HEK293T (cell line): ENCODE measurements around the gene NRDE2.
"Not testable (repeated sequence)": the region's sequence is repeated elsewhere in the genome, so short reads cannot be mapped to it uniquely, and the experiment has no call there.

ENCODE experiments used
- CTCF ChIA-PET: fragments of 350-600 bp; formaldehyde crosslinking; extraction: SDS; loops from one replicate; lab custom pipeline; 2021; ENCODE audit warnings: antibody characterized with exemption, inconsistent platforms; lab: Yijun Ruan, JAX
- POLR2A ChIA-PET: fragments of 350-600 bp; formaldehyde crosslinking; extraction: SDS; loops from one replicate; lab custom pipeline; 2020; ENCODE audit warnings: antibody characterized with exemption, inconsistent platforms; lab: Yijun Ruan, JAX
- DNase-seq: peaks from one replicate; pipeline ENCODE4 v3.0.0; 2012; ENCODE audit warnings: mixed read lengths; ENCODE audit errors: extremely low spot score
- ARNT ChIP-seq: fragments of 450-650 bp; IDR thresholded peaks from 2 replicates; pipeline ENCODE4 v1.6.1; 2017; ENCODE audit warnings: mild to moderate bottlenecking
- BHLHE40 ChIP-seq: fragments of 450-650 bp; IDR thresholded peaks from 2 replicates; pipeline ENCODE4 v1.6.1; 2016; ENCODE audit warnings: mild to moderate bottlenecking, moderate library complexity, borderline replicate concordance
- CTBP1 ChIP-seq: fragments of 450-650 bp; IDR thresholded peaks from 2 replicates; pipeline ENCODE4 v1.6.1; 2016; ENCODE audit warnings: borderline replicate concordance
- ELF4 ChIP-seq: fragments of 450-650 bp; IDR thresholded peaks from 2 replicates; pipeline ENCODE4 v1.6.1; 2017; ENCODE audit warnings: antibody characterized with exemption
- FOXA1 ChIP-seq: fragments of 450-650 bp; IDR thresholded peaks from 2 replicates; pipeline ENCODE4 v1.6.1; 2016; ENCODE audit warnings: mild to moderate bottlenecking
- FOXK2 ChIP-seq: fragments of 450-650 bp; IDR thresholded peaks from 2 replicates; pipeline ENCODE4 v1.6.1; 2016; ENCODE audit warnings: mild to moderate bottlenecking
- FOXM1 ChIP-seq: fragments of 450-650 bp; IDR thresholded peaks from 2 replicates; pipeline ENCODE4 v1.6.1; 2017; ENCODE audit warnings: mild to moderate bottlenecking, borderline replicate concordance
- HDGF ChIP-seq: fragments of 450-650 bp; IDR thresholded peaks from 2 replicates; pipeline ENCODE4 v1.6.1; 2017; ENCODE audit warnings: antibody characterized with exemption, borderline replicate concordance
- L3MBTL2 ChIP-seq: fragments of 450-650 bp; conservative IDR thresholded peaks from 2 replicates; pipeline ENCODE4 v1.6.1; 2016; ENCODE audit warnings: mild to moderate bottlenecking
- LEF1 ChIP-seq: fragments of 450-650 bp; IDR thresholded peaks from 2 replicates; pipeline ENCODE4 v1.6.1; 2017; ENCODE audit warnings: mild to moderate bottlenecking, borderline replicate concordance
- NFRKB ChIP-seq: fragments of 450-650 bp; IDR thresholded peaks from 2 replicates; pipeline ENCODE4 v1.6.1; 2016; ENCODE audit warnings: mild to moderate bottlenecking, moderate library complexity
- PKNOX1 ChIP-seq: fragments of 450-650 bp; IDR thresholded peaks from 2 replicates; pipeline ENCODE4 v1.6.1; 2016
- SP1 ChIP-seq: fragments of 450-650 bp; IDR thresholded peaks from 2 replicates; pipeline ENCODE4 v1.6.1; 2017
- SUZ12 ChIP-seq: fragments of 450-650 bp; IDR thresholded peaks from 2 replicates; pipeline ENCODE4 v1.6.1; 2016; ENCODE audit warnings: mild to moderate bottlenecking
- TARDBP ChIP-seq: fragments of 450-650 bp; IDR thresholded peaks from 2 replicates; pipeline ENCODE4 v1.6.1; 2016
- ZNF384 ChIP-seq: fragments of 450-650 bp; IDR thresholded peaks from 2 replicates; pipeline ENCODE4 v1.6.1; 2016

The NRDE2 gene

GRCh38 chr14:90342327-90342726 is 10.6 kb upstream of the NRDE2 start:
- POLR2A ChIA-PET = no interaction called here
- no peak for TF ChIP-seq L3MBTL2
- no peak for TF ChIP-seq ZNF384
- TF ChIP-seq SP1 = no peak
- no peak for TF ChIP-seq ELF4
- no peak for TF ChIP-seq FOXM1
- TF ChIP-seq TARDBP = no peak
- TF ChIP-seq CTBP1 = no peak
- TF ChIP-seq NFRKB = no peak
- no peak for TF ChIP-seq BHLHE40
- no peak for TF ChIP-seq ARNT
- no peak for TF ChIP-seq SUZ12
- TF ChIP-seq FOXK2 = no peak
- no peak for TF ChIP-seq HDGF
- TF ChIP-seq LEF1 = no peak
- no peak for TF ChIP-seq FOXA1
- TF ChIP-seq PKNOX1 = no peak
- CTCF ChIA-PET = no interaction called here
- no peak for DNase-seq

- TF ChIP-seq SP1 (no peak), FOXA1 (no peak), BHLHE40 (no peak), FOXM1 (no peak), L3MBTL2 (no peak), FOXK2 (no peak), SUZ12 (no peak), ZNF384 (no peak), HDGF (no peak), NFRKB (no peak), CTBP1 (no peak), TARDBP (no peak), LEF1 (no peak), ELF4 (no peak), ARNT (no peak), PKNOX1 (no peak)
- POLR2A ChIA-PET = no interaction called here
- no peak for DNase-seq
- CTCF ChIA-PET = no interaction called here
Observed at GRCh38 chr14:90341784-90342183, 10.0 kb upstream of the NRDE2 start.

DNA sequence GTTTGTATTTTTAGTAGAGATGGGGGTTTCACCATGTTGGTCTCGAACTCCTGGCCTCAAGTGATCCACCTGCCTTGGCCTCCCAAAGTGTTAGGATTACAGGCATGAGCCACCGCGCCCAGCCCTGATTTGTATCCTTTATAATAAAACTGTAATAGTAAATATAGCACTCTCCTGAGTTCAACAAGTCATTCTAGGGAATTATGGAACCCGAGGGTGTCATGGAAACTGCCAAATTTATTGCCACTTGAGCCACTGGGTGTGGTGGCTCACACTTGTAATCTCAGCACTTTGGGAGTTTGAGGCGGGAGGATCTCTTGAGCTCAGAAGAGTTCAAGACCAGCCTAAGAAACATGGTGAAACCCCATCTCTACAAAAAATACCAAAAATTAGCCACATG is 9.5 kb upstream of the NRDE2 start:
- DNase-seq, POLR2A ChIA-PET, CTCF ChIA-PET: not testable (repeated sequence)
- peak; percentile 40; the same call in 1 of the 2 replicates for TF ChIP-seq PKNOX1

- no peak for DNase-seq
- TF ChIP-seq CTBP1 (no peak), LEF1 (no peak), ZNF384 (no peak), NFRKB (no peak), SUZ12 (no peak), TARDBP (no peak)
- POLR2A ChIA-PET = no interaction called here
- CTCF ChIA-PET = interaction anchor here (0.6 kb wide), 1 partner anchor 42 kb away, joined by 3 read pairs; no protein-coding TSS in a partner anchor
Observed at GRCh38 chr14:90336985-90337384, 5.2 kb upstream of the NRDE2 start.

GRCh38 chr14:90336401-90336800 is 4.7 kb upstream of the NRDE2 start:
- ChIA-PET POLR2A (interaction anchor here (0.5 kb wide), 1 partner anchor 23 kb away, joined by 3 read pairs; no protein-coding TSS in a partner anchor), CTCF (no interaction called here)
- TF ChIP-seq CTBP1 (no peak), FOXK2 (no peak), FOXM1 (no peak), ARNT (no peak), HDGF (no peak), TARDBP (no peak)
- DNase-seq = no peak

DNA sequence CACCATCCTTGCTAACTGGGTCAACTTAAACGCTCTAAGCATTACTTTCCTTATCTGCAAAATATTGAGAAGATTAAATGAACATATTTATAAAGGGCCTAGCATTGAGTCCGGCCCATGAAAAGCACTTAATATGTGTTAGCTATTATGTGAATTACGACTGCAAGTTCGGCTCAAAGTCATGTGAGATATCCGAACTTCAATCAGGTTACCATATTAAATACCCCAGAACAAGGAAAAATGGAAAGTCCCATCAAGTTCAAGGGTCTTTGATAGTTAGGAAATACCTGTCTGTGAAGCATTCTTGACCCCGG is 487 bp upstream of the NRDE2 start:
- TF ChIP-seq CTBP1 (no peak), L3MBTL2 (no peak), ZNF384 (no peak), TARDBP (no peak)
- no peak for DNase-seq
- CTCF ChIA-PET = no interaction called here
- POLR2A ChIA-PET = interaction anchor here (0.5 to 1.2 kb wide), 2 partner anchors 9 to 14 kb away, joined by 4 to 5 read pairs; no protein-coding TSS in a partner anchor
